ENCODE results near the gene DSC1.

DSC1 gene

DNA sequence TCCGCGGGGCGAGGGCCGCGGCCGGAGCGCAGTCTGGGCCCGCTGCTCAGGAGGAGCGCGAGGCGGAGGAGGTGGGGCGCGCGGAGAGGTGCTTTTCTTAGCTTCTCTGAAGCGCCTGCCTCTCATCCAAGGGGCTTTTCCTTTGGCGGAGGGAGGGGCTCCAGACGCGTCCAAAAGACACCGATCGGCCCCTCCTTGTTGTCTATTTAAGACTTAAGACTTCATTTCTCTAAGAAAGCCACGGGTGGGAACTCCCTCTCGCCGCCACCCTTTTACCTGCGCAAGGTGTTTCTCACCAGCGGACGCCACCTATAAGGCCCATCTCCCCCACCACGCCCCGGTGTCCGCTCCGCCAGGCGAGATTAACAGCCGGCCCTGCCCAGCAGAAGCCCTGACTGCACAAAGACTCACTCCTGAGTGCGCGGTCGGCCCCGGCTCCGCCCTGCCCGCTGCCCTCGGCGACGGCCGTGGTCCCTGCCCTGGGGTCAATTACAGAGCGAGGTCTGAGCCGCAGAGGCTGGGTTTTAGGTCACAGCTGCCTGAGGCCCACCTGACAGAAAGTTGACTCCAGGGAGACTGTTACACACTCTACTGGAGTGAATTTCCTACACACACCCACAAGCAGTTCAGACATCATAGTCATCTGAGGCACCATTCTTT, 60.5 kb downstream of the DSC1 start, which contains the start of gene DSC2:
Gene DSC2 (minus strand): TSS at position 397 of the 660 bp plus-strand sequence. CDS start 450 bp downstream, outside the sequence.
- Histone ChIP-seq H3K4me3 (ENCODE audit: low read length) (peak within 1 kb of the TSS; percentile 83), H3K27ac (ENCODE audit: low read length) (peak within 1 kb of the TSS; percentile 92)

DNA sequence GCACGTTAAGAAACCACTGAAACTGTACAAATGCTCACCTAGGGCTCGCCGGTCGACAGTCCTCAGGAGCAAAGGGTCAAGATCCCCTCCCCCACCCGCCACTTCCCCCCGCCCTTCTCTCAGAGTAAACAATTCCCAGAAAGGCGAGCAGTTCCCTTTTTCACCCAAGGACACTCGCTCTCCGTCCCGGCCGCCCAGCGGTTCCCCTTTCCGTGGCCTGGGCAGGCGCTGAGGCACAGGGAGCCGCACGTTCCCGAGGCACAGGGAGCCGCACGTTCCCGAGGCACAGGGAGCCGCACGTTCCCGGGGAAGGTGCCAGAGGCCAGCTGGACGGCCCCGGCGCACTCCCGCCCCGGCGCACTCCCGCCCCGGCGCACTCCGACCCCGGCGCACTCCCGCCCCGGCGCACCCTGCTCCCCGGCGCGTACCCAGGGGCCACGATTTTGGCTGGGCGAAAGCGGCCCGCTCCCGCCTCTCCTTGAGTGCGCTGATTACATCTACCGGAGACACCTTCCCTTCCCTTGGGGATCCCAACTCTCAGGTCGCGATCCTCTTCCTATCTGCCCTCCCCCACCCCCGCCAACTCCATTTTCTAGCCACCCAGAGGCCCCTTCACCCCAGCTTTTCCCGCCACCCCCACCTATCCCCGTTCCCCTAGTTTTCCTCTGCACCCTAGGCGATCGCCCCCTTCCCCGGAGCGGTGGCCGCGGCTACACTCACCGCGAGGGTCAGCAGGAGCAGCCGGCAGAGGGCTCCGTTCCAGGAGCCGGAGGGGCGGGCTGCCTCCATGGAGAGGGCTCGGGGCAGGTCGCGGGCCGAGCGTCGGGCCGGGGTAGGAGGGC, 61.3 kb downstream of the DSC1 start:
- Histone ChIP-seq H3K4me3 (ENCODE audit: low read length) (peak overlapping the region; percentile 83), H3K36me3 (ENCODE audit: insufficient read depth, low read depth, low read length) (no peaks in the 10 kb centered on the region), H3K4me1 (ENCODE audit: insufficient read depth, low read length) (peaks cover 17% of the 10 kb centered on the region), H3K27me3 (ENCODE audit: insufficient read depth, low read length) (no peaks in the 10 kb centered on the region), H3K9me3 (ENCODE audit: insufficient read depth, low read depth, low read length) (no peaks in the 10 kb centered on the region), H3K27ac (ENCODE audit: low read length) (peak overlapping the region; percentile 92), H3K9ac (ENCODE audit: low read depth, low read length) (peak overlapping the region; percentile 86)

More for the DNA sequence above, 60.5 kb downstream of the DSC1 start, which contains the start of gene DSC2:
- Histone ChIP-seq H3K27me3 (ENCODE audit: insufficient read depth, low read length) (no peaks in the 10 kb centered on the region), H3K4me1 (ENCODE audit: insufficient read depth, low read length) (peaks cover 17% of the 10 kb centered on the region), H3K9ac (ENCODE audit: low read depth, low read length) (peak within 1 kb of the TSS; percentile 86), H3K9me3 (ENCODE audit: insufficient read depth, low read depth, low read length) (no peaks in the 10 kb centered on the region), H3K36me3 (ENCODE audit: insufficient read depth, low read depth, low read length) (no peaks in the 10 kb centered on the region)

DNA sequence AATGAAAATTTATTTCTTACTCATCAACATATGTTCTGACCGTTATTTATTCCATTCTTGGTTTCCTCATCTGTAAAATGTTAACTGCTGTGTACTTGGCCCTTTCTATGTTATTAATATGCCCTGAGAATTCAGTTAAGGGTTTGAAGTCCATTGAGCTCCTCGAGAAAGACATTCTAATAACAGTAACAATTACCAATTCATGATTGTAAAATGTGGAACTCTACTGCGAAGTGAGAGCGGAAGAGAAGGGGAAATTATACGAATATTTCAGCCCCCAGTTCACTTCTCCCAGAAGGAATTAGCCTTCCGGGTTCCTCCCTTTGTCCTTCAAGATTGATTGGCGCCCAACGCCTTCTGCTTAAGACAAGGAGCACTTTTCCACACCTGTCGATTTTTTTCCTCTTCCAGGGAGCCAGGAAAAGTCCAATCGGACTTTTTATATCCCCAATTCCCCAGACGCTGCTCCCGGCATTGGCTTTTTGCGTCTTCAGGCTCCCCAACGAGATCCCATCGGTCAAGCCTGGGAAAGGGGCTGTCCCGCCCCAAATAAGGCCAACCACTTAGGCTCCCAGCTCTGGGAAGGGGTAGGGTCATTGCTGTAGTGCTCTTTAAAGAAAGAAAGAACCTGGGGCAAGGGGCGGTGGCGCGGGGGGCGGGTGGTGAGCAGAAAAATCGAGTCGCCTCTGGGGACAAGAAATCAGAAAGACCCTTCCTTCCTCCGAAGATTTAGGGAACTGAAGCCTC, 62.0 kb downstream of the DSC1 start:
- no peaks in the 10 kb centered on the region for H3K36me3 ChIP-seq (ENCODE audit: insufficient read depth, low read depth, low read length)
- H3K4me3 ChIP-seq (ENCODE audit: low read length): peak overlapping the region; percentile 83
- H3K9ac ChIP-seq (ENCODE audit: low read depth, low read length): peak overlapping the region; percentile 86
- peak overlapping the region; percentile 92 for H3K27ac ChIP-seq (ENCODE audit: low read length)
- H3K9me3 ChIP-seq (ENCODE audit: insufficient read depth, low read depth, low read length): no peaks in the 10 kb centered on the region
- peaks cover 17% of the 10 kb centered on the region for H3K4me1 ChIP-seq (ENCODE audit: insufficient read depth, low read length)
- no peaks in the 10 kb centered on the region for H3K27me3 ChIP-seq (ENCODE audit: insufficient read depth, low read length)

DNA sequence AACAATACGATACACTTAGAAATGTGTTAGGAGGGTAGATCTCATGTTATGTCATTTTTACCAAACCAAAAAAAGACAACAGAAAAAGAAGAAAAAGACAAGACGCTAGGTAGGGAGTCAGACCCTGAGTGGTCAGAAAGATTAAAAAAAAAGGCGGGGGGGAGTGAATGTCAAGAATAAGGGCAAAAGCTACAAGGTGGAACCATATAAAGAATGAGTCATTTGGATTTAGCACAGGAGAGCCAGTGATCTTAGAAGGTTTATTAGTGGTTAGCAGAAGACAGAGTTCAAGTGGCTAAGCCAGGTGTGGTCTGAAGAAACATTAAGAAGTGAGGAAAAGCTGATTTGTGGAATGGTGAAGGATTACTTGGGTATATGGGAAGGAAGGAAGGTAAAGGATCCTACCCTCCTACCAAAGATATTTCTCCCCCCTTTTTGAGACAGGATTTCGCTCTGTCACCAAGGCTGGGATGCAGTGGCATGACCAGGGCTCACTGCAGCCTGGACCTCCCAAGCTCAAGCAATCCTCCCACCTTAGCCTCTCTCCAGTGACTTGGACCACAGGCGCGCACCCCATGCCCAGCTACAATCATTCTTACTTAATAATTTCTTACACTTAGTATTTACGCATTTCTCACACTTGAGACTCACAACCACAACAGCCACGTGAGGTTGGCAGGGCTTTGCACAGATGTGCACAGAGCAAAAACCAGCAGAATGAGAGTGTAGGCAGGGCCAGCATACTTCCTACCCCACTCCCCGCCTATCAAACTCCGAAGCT, 63.0 kb downstream of the DSC1 start:
- H3K9ac ChIP-seq (ENCODE audit: low read depth, low read length): peak overlapping the region; percentile 86; the same call in 1 of the 2 replicates
- H3K4me3 ChIP-seq (ENCODE audit: low read length): peak overlapping the region; percentile 83

DNA sequence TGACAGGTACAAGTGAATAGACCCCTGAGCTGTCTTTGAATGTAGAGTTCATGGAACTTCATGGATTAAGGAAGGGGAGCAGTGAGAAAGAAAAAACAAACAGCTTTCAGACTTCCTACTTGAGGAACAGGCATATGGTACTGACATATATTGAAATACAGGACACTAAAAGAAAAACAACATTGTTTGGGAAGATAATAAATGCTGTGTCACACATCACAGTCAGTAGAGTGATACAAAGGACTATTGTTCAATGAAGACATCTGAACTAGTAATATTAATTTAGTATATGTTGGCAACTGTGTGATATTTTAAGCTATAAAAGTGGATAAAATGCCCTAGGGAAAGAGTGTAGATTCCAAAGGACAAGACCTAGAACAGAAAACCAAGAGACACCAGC, 63.8 kb downstream of the DSC1 start:
- Histone ChIP-seq H3K9me3 (ENCODE audit: insufficient read depth, low read depth, low read length) (no peaks in the 10 kb centered on the region), H3K4me3 (ENCODE audit: low read length) (no peak overlapping the region), H3K36me3 (ENCODE audit: insufficient read depth, low read depth, low read length) (no peaks in the 10 kb centered on the region), H3K9ac (ENCODE audit: low read depth, low read length) (no peak overlapping the region), H3K27ac (ENCODE audit: low read length) (no peak overlapping the region), H3K4me1 (ENCODE audit: insufficient read depth, low read length) (peaks cover 20% of the 10 kb centered on the region), H3K27me3 (ENCODE audit: insufficient read depth, low read length) (no peaks in the 10 kb centered on the region)

More for the DNA sequence above, 63.0 kb downstream of the DSC1 start:
- Histone ChIP-seq H3K27me3 (ENCODE audit: insufficient read depth, low read length) (no peaks in the 10 kb centered on the region), H3K36me3 (ENCODE audit: insufficient read depth, low read depth, low read length) (no peaks in the 10 kb centered on the region), H3K9me3 (ENCODE audit: insufficient read depth, low read depth, low read length) (no peaks in the 10 kb centered on the region), H3K4me1 (ENCODE audit: insufficient read depth, low read length) (peaks cover 20% of the 10 kb centered on the region), H3K27ac (ENCODE audit: low read length) (no peak overlapping the region)

DNA sequence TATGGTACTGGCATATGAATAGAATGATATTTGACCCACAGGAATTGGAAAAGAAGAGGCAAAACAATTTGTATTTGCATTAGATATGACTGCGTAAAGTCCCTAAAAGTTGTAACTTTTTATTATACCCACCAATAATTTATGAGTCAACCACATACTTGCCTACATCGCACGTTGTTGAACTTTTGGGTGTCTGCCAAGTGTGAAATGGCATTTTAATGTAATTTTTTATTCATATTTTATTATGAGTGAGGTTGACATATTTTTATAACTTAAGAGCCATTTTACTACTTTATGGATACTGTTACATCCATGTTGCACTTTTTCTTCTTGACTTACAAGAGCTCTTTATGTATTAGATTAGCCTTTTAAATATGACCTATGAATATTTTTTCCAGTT, 65.0 kb downstream of the DSC1 start:
- Histone ChIP-seq H3K36me3 (ENCODE audit: insufficient read depth, low read depth, low read length) (peaks cover 6% of the 10 kb centered on the region), H3K4me3 (ENCODE audit: low read length) (no peak overlapping the region), H3K27ac (ENCODE audit: low read length) (no peak overlapping the region), H3K4me1 (ENCODE audit: insufficient read depth, low read length) (peaks cover 12% of the 10 kb centered on the region), H3K9ac (ENCODE audit: low read depth, low read length) (no peak overlapping the region), H3K9me3 (ENCODE audit: insufficient read depth, low read depth, low read length) (no peaks in the 10 kb centered on the region), H3K27me3 (ENCODE audit: insufficient read depth, low read length) (no peaks in the 10 kb centered on the region)

DNA sequence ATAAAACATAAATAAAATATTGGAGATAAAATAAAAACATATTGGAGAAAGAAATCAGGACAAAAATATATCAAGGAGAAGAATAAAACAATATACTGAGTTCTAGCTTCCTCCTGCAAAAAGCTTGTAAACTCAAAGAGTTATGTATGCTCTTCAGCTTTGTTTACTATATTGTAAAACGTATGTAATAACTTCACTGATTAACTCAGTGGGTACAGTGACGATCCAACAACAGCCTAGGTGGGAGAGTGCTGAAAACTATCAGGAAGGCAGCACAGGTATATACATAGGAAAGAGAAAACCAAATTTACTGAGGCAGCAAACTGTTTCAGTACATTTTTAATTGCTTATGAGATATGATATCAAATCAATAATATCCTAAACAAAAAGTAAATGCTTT, 68.8 kb downstream of the DSC1 start:
- H3K9me3 ChIP-seq (ENCODE audit: insufficient read depth, low read depth, low read length): no peaks in the 10 kb centered on the region
- 0 out of 2 replicates have a peak, but pooled peaks cover 3% of the 10 kb centered on the region for H3K4me1 ChIP-seq (ENCODE audit: insufficient read depth, low read length)
- H3K27ac ChIP-seq (ENCODE audit: low read length): no peak overlapping the region
- peaks cover 42% of the 10 kb centered on the region for H3K36me3 ChIP-seq (ENCODE audit: insufficient read depth, low read depth, low read length)
- H3K9ac ChIP-seq (ENCODE audit: low read depth, low read length): no peak overlapping the region
- no peaks in the 10 kb centered on the region for H3K27me3 ChIP-seq (ENCODE audit: insufficient read depth, low read length)
- H3K4me3 ChIP-seq (ENCODE audit: low read length): no peak overlapping the region

DNA sequence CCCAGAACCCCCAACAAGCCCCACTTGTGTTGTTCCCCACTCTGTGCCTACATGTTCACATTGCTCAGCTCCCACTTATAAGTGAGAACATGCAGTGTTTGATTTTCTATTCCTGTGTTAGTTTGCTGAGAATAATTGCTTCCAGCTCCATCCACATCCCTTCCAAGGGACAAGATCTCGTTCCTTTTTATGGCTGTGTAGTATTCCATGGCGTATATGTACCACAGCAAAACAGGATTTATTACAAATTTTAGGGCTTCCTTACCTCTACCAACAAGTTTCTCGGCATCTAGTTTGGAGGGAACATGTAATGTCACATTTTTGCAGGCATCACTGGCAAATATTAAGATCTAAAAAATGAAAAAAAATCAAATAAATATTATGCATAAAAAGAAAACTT, 69.4 kb downstream of the DSC1 start:
- H3K9ac ChIP-seq (ENCODE audit: low read depth, low read length): no peak overlapping the region
- H3K27ac ChIP-seq (ENCODE audit: low read length): no peak overlapping the region

DNA sequence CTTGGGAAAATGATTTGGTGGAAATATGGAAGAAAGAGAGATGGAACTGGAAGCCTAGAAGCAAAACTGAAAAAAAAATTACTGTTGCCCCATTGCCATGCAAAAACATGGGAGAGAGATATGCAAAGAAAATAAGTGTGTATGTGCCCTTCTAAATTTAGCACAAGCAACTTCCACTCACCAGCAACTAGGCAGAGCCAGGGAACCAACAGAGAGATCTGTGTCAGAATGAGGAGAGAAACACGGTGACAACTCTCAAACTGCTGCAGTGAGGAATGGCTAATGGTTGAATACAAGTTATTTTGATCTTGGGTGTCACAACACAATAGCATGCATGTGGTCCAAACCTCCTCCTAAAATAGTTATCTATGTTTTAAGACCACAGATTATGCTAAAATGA, 71.3 kb downstream of the DSC1 start:
- peaks cover 67% of the 10 kb centered on the region for H3K36me3 ChIP-seq (ENCODE audit: insufficient read depth, low read depth, low read length)
- no peak overlapping the region for H3K27ac ChIP-seq (ENCODE audit: low read length)
- H3K9ac ChIP-seq (ENCODE audit: low read depth, low read length): no peak overlapping the region
- no peak overlapping the region for H3K4me3 ChIP-seq (ENCODE audit: low read length)
- 0 out of 2 replicates have a peak, but pooled peaks cover 3% of the 10 kb centered on the region for H3K4me1 ChIP-seq (ENCODE audit: insufficient read depth, low read length)
- H3K27me3 ChIP-seq (ENCODE audit: insufficient read depth, low read length): no peaks in the 10 kb centered on the region
- no peaks in the 10 kb centered on the region for H3K9me3 ChIP-seq (ENCODE audit: insufficient read depth, low read depth, low read length)

More for the DNA sequence above, 69.4 kb downstream of the DSC1 start:
- Histone ChIP-seq H3K36me3 (ENCODE audit: insufficient read depth, low read depth, low read length) (peaks cover 48% of the 10 kb centered on the region), H3K27me3 (ENCODE audit: insufficient read depth, low read length) (no peaks in the 10 kb centered on the region), H3K9me3 (ENCODE audit: insufficient read depth, low read depth, low read length) (no peaks in the 10 kb centered on the region), H3K4me3 (ENCODE audit: low read length) (no peak overlapping the region), H3K4me1 (ENCODE audit: insufficient read depth, low read length) (0 out of 2 replicates have a peak, but pooled peaks cover 3% of the 10 kb centered on the region)

DNA sequence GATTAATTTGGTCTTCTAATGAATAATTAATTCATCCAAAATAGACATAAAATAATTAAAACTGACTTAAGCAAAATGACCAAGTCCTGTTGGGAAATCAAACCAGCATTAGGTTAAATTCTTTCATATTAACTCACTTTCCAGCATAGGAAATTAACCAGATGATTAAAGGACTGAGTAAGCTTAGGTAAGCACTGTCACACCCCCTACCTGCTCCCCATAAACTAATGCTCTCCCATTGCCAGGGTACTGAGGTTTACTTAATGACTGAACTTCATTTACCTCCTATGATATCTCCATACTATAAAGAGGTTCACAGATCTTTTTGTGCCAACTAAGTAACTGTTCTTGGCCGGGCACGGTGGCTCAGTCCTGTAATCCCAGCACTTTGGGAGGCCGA, 74.1 kb downstream of the DSC1 start:
- no peaks in the 10 kb centered on the region for H3K4me1 ChIP-seq (ENCODE audit: insufficient read depth, low read length)
- peaks cover 89% of the 10 kb centered on the region for H3K36me3 ChIP-seq (ENCODE audit: insufficient read depth, low read depth, low read length)

DNA sequence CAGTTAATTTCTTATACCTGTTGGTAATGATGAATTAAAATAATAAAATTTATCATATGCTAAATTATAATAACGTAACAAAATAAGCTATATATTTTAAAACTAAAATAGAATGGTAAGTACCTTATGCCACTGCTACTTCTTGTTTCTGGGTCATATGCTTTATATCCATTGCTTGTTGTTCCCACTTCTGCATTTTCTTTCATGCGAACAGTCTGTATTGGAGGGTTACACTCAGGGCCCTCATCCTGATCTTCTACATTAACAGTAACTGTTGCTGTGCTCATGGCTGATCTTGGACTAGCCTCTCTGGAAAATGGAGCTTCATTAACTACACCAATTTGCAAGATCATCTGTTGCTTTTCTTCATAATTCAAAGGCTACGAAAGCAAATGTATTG, 82.7 kb downstream of the DSC1 start:
- H3K27me3 ChIP-seq (ENCODE audit: insufficient read depth, low read length): no peaks in the 10 kb centered on the region
- H3K36me3 ChIP-seq (ENCODE audit: insufficient read depth, low read depth, low read length): peaks cover 82% of the 10 kb centered on the region
- H3K9me3 ChIP-seq (ENCODE audit: insufficient read depth, low read depth, low read length): no peaks in the 10 kb centered on the region
- no peaks in the 10 kb centered on the region for H3K4me1 ChIP-seq (ENCODE audit: insufficient read depth, low read length)
- no peak overlapping the region for H3K9ac ChIP-seq (ENCODE audit: low read depth, low read length)
- no peak overlapping the region for H3K4me3 ChIP-seq (ENCODE audit: low read length)
- no peak overlapping the region for H3K27ac ChIP-seq (ENCODE audit: low read length)

More for the DNA sequence above, 74.1 kb downstream of the DSC1 start:
- H3K27me3 ChIP-seq (ENCODE audit: insufficient read depth, low read length): no peaks in the 10 kb centered on the region
- H3K9me3 ChIP-seq (ENCODE audit: insufficient read depth, low read depth, low read length): no peaks in the 10 kb centered on the region
- no peak overlapping the region for H3K9ac ChIP-seq (ENCODE audit: low read depth, low read length)
- no peak overlapping the region for H3K4me3 ChIP-seq (ENCODE audit: low read length)
- no peak overlapping the region for H3K27ac ChIP-seq (ENCODE audit: low read length)

Measured in iPS-20b (cell line).